SK-N-SH (cell line): ENCODE results near the gene NCS1.

Source experiments
- CTCF ChIP-seq: fragments of 200-600 bp; sonication (generic); IDR thresholded peaks from 2 replicates; pipeline ENCODE4 v1.6.1; 2017; ENCODE audit warnings: antibody characterized with exemption, mild to moderate bottlenecking, moderate library complexity
- EP300 ChIP-seq, 2 experiments: IDR thresholded peaks; 2 replicates each; pipeline versions ENCODE4 v1.4.0 to v1.6.1; 2012; ENCODE audit warnings: borderline replicate concordance in 1 of 2, low read depth in 1 of 2, low read length in 1 of 2
- FOXJ3 ChIP-seq: sonication (generic); formaldehyde crosslinking; IDR thresholded peaks from 2 replicates; pipeline ENCODE4 v1.5.1; 2020; ENCODE audit warnings: mild to moderate bottlenecking, missing genetic modification reagents
- POLR2AphosphoS5 ChIP-seq: IDR thresholded peaks from 2 replicates; pipeline ENCODE4 v1.6.1; 2012; ENCODE audit warnings: low read depth, low read length

- no peak for TF ChIP-seq FOXJ3
- no peak for TF ChIP-seq EP300 (IDR thresholded peaks at IDR 0.05; ENCODE audit: borderline replicate concordance in 1 of 2, low read depth in 1 of 2, low read length in 1 of 2)
- TF ChIP-seq POLR2AphosphoS5: no peak; the same call in 1 of the 2 replicates
- no peak for TF ChIP-seq CTCF
Measured at GRCh38 chr9:130138791-130139190, 33.4 kb upstream of the NCS1 start.
